Osteocyte (in vitro differentiated cells): Measurements from ENCODE around the gene ROM1. TPM values are rescaled to one million over a fixed set of nuclear protein-coding genes. Genes with fewer than 3 reads are reported as not detected.

Source experiments
- DNase-seq: peaks from one replicate; pipeline ENCODE4 v3.0.0; 2021; ENCODE audit warnings: mixed read lengths; ENCODE audit not compliant: unreplicated experiment; ENCODE audit errors: extremely low spot score
- H3K27ac Mint-ChIP-seq: one replicate; pipeline ENCODE4 v1.8.0; 2021; ENCODE audit warnings: mild to moderate bottlenecking, mixed read lengths; ENCODE audit not compliant: unreplicated experiment
- H3K27me3 Mint-ChIP-seq: one replicate; pipeline ENCODE4 v1.8.0; 2021; ENCODE audit warnings: mixed read lengths; ENCODE audit not compliant: unreplicated experiment
- H3K36me3 Mint-ChIP-seq: one replicate; pipeline ENCODE4 v1.8.0; 2021; ENCODE audit warnings: mixed read lengths; ENCODE audit not compliant: unreplicated experiment
- H3K4me1 Mint-ChIP-seq: one replicate; pipeline ENCODE4 v1.8.0; 2021; ENCODE audit warnings: mixed read lengths; ENCODE audit not compliant: unreplicated experiment
- H3K4me3 Mint-ChIP-seq: one replicate; pipeline ENCODE4 v1.8.0; 2021; ENCODE audit warnings: mild to moderate bottlenecking, moderate library complexity, mixed read lengths; ENCODE audit not compliant: unreplicated experiment
- H3K9me3 Mint-ChIP-seq: one replicate; pipeline ENCODE4 v1.8.0; 2021; ENCODE audit warnings: mixed read lengths; ENCODE audit not compliant: unreplicated experiment
- total RNA-seq: library from RNA; stranded (reverse); gene quantifications from 2 replicates; pipeline ENCODE4 v1.2.1, GENCODE V29; 2021
- TF ChIP-seq, protein P1 (sequence below): fragments of 200-600 bp; sonication (generic); IDR thresholded peaks from 2 replicates; pipeline ENCODE4 v1.5.0; 2021; ENCODE audit warnings: antibody characterized with exemption, mild to moderate bottlenecking, moderate library complexity

ROM1 gene
- total RNA-seq, 1 donor from 2014 or later: 4.4 TPM

DNA sequence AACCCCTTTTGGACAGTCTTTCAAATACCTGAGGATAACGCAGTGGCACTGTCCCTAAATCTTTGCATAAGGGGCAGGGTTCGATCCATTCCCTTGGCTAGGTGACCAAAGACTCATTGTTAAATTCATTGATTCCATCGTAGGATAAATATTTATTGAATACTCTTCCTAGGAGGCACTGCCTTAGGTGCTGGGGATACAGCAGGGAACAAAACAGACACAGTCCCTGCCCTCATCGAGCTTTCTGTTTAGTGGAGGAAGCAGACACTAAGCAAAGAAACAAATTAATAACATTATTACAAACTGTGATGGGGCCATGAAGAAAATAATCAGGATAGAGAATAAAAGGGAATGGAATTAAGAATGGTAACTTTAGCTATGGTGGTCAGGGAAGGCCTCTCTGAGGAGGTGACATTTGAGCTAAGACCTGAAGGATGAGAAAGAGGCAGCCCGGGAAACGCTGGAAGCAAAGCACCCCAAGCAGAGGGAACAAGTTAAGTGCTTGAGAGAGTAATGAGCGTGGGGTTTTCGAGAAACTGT is 8.0 kb downstream of the ROM1 start:
- Mint-ChIP-seq H3K4me3 (peak overlapping the region; percentile 94), H3K27ac (peak overlapping the region; percentile 88), H3K4me1 (peaks cover 18% of the 10 kb centered on the region), H3K36me3 (peaks cover 11% of the 10 kb centered on the region), H3K9me3 (no peaks in the 10 kb centered on the region), H3K27me3 (no peaks in the 10 kb centered on the region)
- no peak for DNase-seq
- TF ChIP-seq, protein P1, sequence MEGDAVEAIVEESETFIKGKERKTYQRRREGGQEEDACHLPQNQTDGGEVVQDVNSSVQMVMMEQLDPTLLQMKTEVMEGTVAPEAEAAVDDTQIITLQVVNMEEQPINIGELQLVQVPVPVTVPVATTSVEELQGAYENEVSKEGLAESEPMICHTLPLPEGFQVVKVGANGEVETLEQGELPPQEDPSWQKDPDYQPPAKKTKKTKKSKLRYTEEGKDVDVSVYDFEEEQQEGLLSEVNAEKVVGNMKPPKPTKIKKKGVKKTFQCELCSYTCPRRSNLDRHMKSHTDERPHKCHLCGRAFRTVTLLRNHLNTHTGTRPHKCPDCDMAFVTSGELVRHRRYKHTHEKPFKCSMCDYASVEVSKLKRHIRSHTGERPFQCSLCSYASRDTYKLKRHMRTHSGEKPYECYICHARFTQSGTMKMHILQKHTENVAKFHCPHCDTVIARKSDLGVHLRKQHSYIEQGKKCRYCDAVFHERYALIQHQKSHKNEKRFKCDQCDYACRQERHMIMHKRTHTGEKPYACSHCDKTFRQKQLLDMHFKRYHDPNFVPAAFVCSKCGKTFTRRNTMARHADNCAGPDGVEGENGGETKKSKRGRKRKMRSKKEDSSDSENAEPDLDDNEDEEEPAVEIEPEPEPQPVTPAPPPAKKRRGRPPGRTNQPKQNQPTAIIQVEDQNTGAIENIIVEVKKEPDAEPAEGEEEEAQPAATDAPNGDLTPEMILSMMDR: no peak

DNA sequence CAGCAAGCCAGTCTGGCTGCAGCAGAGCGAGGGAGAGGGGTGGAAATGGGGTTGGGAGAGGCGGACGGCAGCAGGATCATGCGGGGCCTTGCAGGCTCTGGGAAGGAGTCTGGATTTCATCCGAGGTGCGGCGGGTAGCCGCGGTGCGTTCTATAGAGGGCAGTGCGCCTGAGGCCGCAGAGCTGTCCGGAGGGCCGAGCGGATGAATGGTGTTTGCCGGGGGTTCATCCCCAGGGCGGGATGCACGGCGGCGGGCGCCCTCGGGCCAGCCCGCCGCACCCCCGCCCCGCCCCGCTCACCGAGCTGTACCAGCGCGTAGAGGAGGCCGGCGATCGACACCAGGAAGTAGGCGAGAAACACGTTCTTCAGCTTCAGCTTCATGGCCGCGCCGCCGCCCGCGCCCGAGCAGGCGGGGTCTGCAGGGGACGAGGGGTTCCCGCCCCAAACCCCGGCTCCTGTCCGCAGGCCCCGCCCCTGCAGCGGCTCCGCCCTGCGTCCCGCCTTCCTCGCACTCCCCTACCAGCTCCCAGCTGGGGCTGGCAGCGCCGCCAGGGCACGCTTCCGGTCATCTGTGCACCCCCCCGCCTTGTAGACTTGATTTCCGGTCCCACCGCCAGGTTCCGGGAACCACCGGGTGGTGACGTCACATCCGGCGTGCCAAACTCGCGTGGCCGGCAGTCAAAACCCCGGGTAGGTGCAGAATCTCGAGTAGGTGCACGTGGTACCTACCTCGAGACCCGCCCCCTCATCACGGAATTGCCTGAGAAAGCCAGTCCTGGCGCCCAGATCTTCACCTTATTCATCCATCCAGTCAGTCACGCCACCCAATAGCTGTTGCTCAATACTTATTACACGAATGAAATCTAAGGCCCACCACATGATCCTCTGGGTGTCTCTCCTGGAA is 8.8 kb downstream of the ROM1 start, which contains the start of gene B3GAT3:
B3GAT3 (minus strand) TSS at position 420 of the 904 bp plus-strand sequence; CDS start at position 381, 39 bp downstream.
- H3K9me3 Mint-ChIP-seq: no peaks in the 10 kb centered on the region
- H3K36me3 Mint-ChIP-seq: peaks cover 16% of the 10 kb centered on the region
- DNase-seq: peak; percentile 99
- H3K27me3 Mint-ChIP-seq: no peaks in the 10 kb centered on the region
- TF ChIP-seq, protein P1: no peak
- peaks cover 18% of the 10 kb centered on the region for H3K4me1 Mint-ChIP-seq
- H3K27ac Mint-ChIP-seq: peak within 1 kb of the TSS; percentile 99
- H3K4me3 Mint-ChIP-seq: peak within 1 kb of the TSS; percentile 94

DNA sequence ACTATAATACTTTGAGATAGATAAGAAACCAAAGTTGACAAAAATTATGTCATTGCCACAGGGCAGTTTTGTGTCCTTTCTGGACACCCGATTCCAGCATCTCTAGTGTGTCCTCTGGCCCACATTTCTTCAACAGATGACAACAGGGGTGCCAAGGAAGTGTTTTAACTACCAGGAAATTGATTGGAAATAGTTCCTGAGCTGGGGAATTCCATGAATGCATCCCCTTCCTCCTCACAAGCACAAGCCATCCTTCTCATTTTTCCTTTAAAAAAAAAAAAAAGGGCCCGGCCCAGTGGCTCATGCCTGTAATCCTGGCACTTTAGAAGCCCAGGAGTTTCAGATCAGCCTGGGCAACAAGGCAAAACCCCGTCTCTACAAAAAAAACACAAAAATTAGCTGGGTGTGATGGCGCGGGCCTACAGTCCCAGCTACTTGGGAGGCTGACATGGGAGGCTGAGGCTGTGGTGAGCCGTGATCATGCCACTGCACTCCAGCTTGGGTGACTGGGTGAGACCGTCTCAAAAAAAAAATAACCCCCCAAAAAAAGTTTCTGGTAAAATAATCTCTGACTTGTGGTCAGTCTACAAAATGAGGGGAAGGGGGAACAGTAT is 9.5 kb downstream of the ROM1 start:
- H3K27me3 Mint-ChIP-seq: no peaks in the 10 kb centered on the region
- peaks cover 18% of the 10 kb centered on the region for H3K4me1 Mint-ChIP-seq
- H3K27ac Mint-ChIP-seq: peak overlapping the region; percentile 99
- TF ChIP-seq, protein P1: no peak
- peak overlapping the region; percentile 94 for H3K4me3 Mint-ChIP-seq
- H3K9me3 Mint-ChIP-seq: no peaks in the 10 kb centered on the region
- no peak for DNase-seq
- peaks cover 20% of the 10 kb centered on the region for H3K36me3 Mint-ChIP-seq

DNA sequence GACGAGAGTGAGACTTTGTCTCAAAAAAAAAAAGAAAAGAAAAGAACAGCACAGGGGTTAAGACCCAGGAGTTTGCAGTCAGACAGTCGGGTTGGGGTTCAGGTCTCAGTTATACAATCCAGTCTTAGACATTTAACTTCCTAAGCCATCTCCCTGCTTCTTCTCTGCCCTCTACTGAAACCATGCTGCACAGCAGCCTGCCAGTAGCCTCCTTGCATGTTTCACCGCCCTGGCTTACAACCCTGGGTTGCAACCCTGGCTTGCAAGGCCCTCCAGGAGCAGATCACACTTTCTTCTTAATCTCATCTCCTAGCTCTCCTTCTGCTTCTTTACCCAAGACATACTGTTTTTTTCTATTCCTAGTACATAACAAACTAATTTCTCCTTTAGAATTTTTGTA is 14.7 kb downstream of the ROM1 start:
- TF ChIP-seq, protein P1: no peak
- H3K27ac Mint-ChIP-seq: no peak overlapping the region
- no peaks in the 10 kb centered on the region for H3K9me3 Mint-ChIP-seq
- H3K36me3 Mint-ChIP-seq: peaks cover 55% of the 10 kb centered on the region
- no peaks in the 10 kb centered on the region for H3K4me1 Mint-ChIP-seq
- H3K4me3 Mint-ChIP-seq: no peak overlapping the region
- H3K27me3 Mint-ChIP-seq: no peaks in the 10 kb centered on the region
- no peak for DNase-seq

DNA sequence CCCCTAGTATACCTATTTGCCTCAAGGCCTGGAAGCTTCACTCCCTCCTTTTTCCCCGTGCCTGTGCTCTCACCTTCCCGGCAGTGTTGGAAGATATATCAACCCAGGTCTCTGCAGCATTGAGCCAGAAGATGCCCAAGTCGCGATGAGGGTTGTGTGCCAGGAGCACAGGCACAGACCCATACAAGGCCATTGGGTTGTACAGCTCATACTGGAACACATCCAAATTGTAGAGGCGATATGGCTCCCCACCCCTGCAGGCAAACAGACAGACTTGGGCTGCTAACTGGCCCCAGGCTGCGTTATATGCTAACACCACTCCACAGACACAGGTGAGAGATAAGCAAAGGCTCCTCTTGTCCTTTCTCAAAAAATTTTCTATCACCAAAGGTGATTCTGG is 19.4 kb downstream of the ROM1 start:
- TF ChIP-seq, protein P1: no peak
- Mint-ChIP-seq H3K36me3 (peaks cover 62% of the 10 kb centered on the region), H3K4me1 (no peaks in the 10 kb centered on the region), H3K27ac (no peak overlapping the region), H3K9me3 (no peaks in the 10 kb centered on the region), H3K4me3 (no peak overlapping the region), H3K27me3 (no peaks in the 10 kb centered on the region)
- no peak for DNase-seq
